Activated naive CD8-positive, alpha-beta T cell treated with anti-CD3 and anti-CD28 coated beads for 36 hours (primary cell): Measurements from ENCODE around the gene CACNA2D4. TPM values are rescaled to one million over a fixed set of nuclear protein-coding genes. Genes with fewer than 3 reads are reported as not detected.

ENCODE experiments used
- DNase-seq: peaks from one replicate; pipeline ENCODE4 v3.0.0; 2021
- H3K27ac Mint-ChIP-seq: one replicate; pipeline ENCODE4 v1.8.0; 2022; ENCODE audit warnings: mild to moderate bottlenecking, moderate library complexity, mixed read lengths
- H3K27me3 Mint-ChIP-seq: one replicate; pipeline ENCODE4 v1.8.0; 2022; ENCODE audit warnings: mild to moderate bottlenecking, mixed read lengths
- H3K36me3 Mint-ChIP-seq: one replicate; pipeline ENCODE4 v1.8.0; 2021; ENCODE audit warnings: mild to moderate bottlenecking, mixed read lengths
- H3K4me1 Mint-ChIP-seq: one replicate; pipeline ENCODE4 v1.8.0; 2021; ENCODE audit warnings: mixed read lengths
- H3K4me3 Mint-ChIP-seq: one replicate; pipeline ENCODE4 v1.8.0; 2022; ENCODE audit warnings: mild to moderate bottlenecking, moderate library complexity, mixed read lengths
- H3K9me3 Mint-ChIP-seq: one replicate; pipeline ENCODE4 v1.8.0; 2022; ENCODE audit warnings: mixed read lengths
- total RNA-seq, 2 experiments: library from RNA; stranded (reverse); gene quantifications; one replicate each; pipeline ENCODE4 v1.2.3, GENCODE V29; 2021

The CACNA2D4 gene
- total RNA-seq, 2 experiments from 2014 or later, result 3.8 to 4.0 TPM

DNA sequence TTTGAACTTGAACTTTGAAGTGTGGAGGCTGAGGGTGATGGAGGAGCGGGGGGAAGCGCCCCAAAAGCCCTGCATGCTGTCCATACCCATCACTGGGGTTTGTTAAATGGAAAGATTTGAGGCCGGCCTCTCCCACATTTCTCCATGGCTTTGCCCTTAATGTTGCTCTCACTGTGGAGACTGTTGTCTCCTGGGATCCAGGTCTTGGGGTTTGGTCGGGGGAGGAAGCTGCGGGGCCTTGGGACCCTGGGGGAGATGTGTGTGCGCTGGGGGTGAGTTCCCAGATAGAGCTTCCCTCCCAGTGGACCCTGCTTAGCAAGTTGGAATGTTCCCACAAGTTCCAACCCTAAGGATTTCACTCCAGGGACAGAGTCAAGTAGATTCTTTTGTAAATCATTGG is 126.0 kb downstream of the CACNA2D4 start:
- H3K4me3 Mint-ChIP-seq, result no peak overlapping the region
- DNase-seq, result no peak
- H3K36me3 Mint-ChIP-seq, result peaks cover 2% of the 10 kb centered on the region
- peaks cover 25% of the 10 kb centered on the region for H3K4me1 Mint-ChIP-seq
- no peak overlapping the region for H3K27ac Mint-ChIP-seq
- H3K27me3 Mint-ChIP-seq, result no peaks in the 10 kb centered on the region
- no peaks in the 10 kb centered on the region for H3K9me3 Mint-ChIP-seq

DNA sequence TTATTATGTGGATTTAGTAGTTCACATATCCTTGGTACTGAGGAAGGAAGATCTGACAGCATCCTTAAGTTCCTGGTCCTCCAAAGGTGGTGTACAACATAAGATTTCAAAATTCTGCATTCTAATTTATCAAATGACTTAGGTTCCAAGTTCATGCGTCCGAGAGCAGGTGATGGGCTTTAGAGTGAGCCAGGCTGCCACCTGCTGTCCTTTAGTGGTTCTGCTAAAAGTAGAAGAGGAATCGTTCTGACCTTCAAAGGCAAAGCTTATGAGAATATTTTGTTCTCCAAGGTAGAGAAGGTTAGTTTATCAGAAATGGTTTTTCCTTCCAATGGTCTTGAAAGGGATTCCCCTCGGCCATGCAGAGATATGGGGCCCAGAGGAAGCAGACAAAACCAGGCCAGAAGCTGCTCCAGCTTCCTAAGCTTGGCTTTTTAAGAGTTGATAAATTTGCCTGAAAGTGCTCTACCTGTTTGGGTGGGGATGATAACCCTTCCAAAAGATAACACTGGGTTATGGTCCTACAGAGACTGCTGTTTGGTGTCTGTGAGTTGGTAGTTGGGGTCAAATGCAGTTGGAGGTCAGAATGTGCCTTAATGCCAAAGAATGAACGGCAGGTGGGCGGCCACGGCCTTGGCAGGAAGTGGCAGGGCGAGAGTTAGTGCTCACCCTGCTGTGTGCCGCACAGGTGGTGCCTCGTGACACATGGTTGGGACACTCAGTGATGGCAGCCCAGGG is 127.2 kb downstream of the CACNA2D4 start:
- Mint-ChIP-seq H3K4me3 (no peak overlapping the region), H3K27me3 (no peaks in the 10 kb centered on the region), H3K36me3 (peaks cover 2% of the 10 kb centered on the region), H3K27ac (peak overlapping the region; percentile 72), H3K9me3 (no peaks in the 10 kb centered on the region), H3K4me1 (peaks cover 25% of the 10 kb centered on the region)
- DNase-seq, result peak; percentile 54

DNA sequence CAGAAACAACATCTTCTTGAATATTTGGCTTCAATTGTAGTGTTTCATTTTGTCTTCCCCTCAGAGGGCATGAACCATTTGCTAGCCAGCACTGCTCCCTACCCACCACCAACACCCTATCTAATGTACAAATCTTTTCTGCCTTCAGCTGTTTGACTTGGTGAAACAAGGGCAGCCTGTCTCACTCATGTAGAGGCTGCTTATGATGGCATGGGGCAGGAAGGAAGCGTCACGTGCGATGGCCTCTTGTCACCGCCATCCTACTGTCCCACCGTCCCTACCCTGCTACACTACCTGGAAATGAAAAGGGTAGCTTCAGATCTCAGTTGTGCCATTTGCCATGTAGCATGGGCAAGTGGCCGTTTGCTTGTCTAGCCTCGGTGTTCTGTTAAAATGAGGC is 128.0 kb downstream of the CACNA2D4 start:
- H3K36me3 Mint-ChIP-seq, result peaks cover 2% of the 10 kb centered on the region
- DNase-seq, result no peak
- peaks cover 20% of the 10 kb centered on the region for H3K4me1 Mint-ChIP-seq
- H3K27me3 Mint-ChIP-seq, result no peaks in the 10 kb centered on the region
- H3K27ac Mint-ChIP-seq, result no peak overlapping the region
- H3K4me3 Mint-ChIP-seq, result no peak overlapping the region
- H3K9me3 Mint-ChIP-seq, result no peaks in the 10 kb centered on the region

DNA sequence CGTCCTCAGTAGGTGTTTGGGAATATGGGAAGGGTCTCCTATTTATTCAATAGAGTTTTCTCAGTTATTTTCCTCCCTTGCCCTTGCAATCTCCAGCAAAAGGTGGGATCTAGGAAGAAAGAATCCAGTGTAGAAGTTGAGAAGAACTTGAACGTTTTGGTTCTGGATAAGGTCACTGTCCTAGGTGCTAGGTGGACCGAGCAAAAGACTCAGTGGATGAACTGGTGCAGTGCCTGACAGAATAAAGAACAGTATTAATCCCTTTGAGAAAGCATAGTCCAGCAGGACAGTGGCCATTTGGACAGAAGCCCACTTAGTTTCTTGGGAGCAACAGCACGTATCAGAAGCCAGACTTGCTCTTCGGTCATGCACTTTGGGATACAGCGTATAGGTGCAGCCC is 130.7 kb downstream of the CACNA2D4 start:
- peaks cover 20% of the 10 kb centered on the region for H3K4me1 Mint-ChIP-seq
- no peak overlapping the region for H3K27ac Mint-ChIP-seq
- H3K27me3 Mint-ChIP-seq, result no peaks in the 10 kb centered on the region
- no peak overlapping the region for H3K4me3 Mint-ChIP-seq
- no peaks in the 10 kb centered on the region for H3K9me3 Mint-ChIP-seq
- DNase-seq, result no peak
- peaks cover 10% of the 10 kb centered on the region for H3K36me3 Mint-ChIP-seq

DNA sequence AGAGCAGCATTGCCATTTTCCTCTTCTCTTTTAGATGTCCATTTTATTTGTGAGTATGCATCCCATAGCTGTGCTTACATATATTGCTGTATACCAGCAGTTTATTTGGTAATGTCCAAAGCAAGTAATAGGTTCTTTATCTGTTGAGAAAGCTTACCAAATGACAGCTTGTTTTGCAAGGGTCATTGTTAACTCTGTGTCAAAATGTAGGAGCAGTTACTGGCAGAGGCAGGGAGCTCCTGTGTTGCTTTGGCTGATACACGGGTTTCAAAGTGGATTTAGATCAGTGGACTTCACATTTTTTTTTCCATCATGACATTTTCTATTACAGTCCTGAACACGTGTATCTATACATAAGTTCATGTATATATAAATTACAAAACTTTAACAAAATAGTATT is 136.2 kb downstream of the CACNA2D4 start:
- Mint-ChIP-seq H3K27me3 (no peaks in the 10 kb centered on the region), H3K4me3 (no peak overlapping the region), H3K9me3 (no peaks in the 10 kb centered on the region), H3K4me1 (no peaks in the 10 kb centered on the region), H3K36me3 (peaks cover 14% of the 10 kb centered on the region), H3K27ac (no peak overlapping the region)
- DNase-seq, result no peak

DNA sequence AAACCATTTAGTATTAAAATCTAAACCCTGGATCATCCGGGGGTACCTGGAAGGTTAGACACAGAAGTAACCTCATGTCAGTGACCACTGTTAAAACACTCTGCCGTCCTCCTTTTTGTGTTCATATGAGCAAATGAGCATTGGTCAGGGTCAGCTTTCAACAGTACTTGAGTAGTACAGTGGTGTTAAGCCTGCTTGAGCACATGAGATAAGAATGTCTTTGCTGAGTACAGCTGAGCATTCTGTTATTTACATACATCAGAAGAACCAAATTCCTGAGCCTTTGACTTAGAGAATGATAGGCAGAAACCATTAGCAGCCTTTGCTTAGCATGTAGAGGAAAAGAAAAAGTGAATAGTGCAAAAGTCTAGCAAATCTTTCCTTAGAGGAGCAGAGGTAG is 136.7 kb downstream of the CACNA2D4 start:
- Mint-ChIP-seq H3K4me1 (no peaks in the 10 kb centered on the region), H3K4me3 (no peak overlapping the region), H3K36me3 (peaks cover 14% of the 10 kb centered on the region), H3K27ac (no peak overlapping the region), H3K27me3 (no peaks in the 10 kb centered on the region), H3K9me3 (no peaks in the 10 kb centered on the region)
- DNase-seq, result no peak

DNA sequence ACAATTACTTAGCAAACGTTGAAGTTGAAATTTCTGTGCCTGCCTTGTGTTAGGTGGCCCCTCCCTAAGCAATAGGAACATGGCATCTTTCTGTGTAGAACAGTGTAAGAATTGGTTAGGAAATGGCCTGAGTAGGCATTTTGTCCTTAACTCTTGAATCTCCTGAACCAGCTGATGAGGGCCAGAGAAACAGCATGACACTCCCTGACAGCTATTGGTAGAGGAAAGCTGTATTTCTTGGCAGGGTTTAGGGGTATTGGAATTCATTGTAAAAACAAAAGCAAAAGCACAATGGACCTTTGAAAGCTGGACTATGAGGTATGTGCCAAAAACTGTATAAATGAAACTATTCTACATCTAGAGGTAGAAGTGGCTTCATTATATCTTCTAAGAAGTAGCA is 138.7 kb downstream of the CACNA2D4 start:
- Mint-ChIP-seq H3K4me3 (no peak overlapping the region), H3K9me3 (no peaks in the 10 kb centered on the region), H3K4me1 (peaks cover 8% of the 10 kb centered on the region), H3K36me3 (peaks cover 14% of the 10 kb centered on the region), H3K27ac (no peak overlapping the region), H3K27me3 (no peaks in the 10 kb centered on the region)
- no peak for DNase-seq

DNA sequence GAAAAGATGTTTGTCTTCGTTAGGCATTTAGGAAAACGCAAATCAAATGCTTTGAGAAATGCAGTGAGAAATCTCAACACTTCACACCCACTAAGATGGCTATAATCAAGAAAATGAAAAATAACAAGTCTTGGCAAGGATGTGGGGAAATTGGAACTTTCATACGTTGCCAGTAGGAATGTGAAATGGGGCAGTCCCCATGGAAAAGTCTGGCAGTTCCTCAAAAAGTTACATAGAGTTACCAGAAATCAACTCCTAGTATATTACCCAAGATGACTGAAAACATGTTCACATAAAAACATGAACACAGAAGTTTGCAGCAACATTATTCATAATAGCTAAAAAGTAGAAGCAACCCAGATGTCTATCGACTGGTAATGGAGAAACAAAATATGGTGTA is 139.5 kb downstream of the CACNA2D4 start:
- Mint-ChIP-seq H3K4me1 (peaks cover 9% of the 10 kb centered on the region), H3K4me3 (no peak overlapping the region), H3K36me3 (peaks cover 9% of the 10 kb centered on the region), H3K27ac (no peak overlapping the region), H3K27me3 (no peaks in the 10 kb centered on the region), H3K9me3 (no peaks in the 10 kb centered on the region)
- no peak for DNase-seq

DNA sequence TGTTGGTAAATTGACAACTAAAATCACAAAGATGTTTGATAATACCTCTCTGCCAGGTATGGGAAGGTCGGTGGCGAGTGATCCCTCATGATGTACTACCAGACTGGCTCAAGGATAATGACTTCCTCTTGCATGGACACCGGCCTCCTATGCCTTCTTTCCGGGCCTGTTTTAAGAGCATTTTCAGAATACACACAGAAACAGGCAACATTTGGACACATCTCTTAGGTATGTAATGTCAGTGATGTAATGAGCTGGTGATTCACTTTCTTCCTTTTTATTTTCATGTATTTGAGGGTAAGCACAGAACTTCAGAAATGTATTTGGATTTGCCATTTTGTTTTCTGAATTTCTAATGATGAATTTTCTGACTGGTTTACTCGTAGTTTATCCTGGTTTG is 140.7 kb downstream of the CACNA2D4 start:
- Mint-ChIP-seq H3K27ac (no peak overlapping the region), H3K9me3 (no peaks in the 10 kb centered on the region), H3K27me3 (no peaks in the 10 kb centered on the region), H3K4me1 (peaks cover 12% of the 10 kb centered on the region), H3K36me3 (peaks cover 10% of the 10 kb centered on the region), H3K4me3 (no peak overlapping the region)
- no peak for DNase-seq

DNA sequence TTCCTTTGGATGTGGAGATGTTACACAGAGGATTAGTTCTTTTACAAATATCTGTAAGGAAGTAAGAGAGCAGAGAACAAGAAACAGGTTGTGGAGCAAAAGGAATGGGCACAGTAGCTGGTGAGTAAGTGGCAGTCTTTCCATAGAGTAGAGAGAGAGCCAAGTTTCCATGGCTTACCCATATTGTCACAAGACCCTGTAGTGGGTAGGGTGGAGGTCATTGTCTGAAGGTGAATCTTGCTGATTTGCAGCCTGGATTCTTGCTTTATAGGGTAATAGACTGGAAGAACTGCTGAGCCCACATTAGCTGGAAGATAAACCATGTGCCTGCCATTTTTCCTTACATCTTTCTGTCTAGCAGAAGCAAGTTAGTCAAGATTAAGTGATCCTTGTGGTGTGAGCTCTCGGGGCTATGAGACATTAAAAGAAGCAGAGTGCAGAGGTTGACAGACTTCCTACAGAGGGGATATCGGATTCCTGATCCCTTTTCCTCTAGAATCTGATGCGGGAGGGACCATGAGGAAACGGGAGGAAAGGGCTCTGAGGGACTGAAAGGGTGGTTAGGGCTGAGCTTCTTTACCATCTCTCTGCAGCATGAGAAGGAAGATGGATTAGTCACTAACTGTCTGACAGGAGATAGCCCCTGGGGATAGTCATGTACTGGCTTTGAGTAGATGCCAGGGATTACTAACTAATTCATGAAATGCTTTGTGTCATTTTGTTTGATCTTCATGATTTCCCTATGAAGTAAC is 142.1 kb downstream of the CACNA2D4 start:
- Mint-ChIP-seq H3K27me3 (no peaks in the 10 kb centered on the region), H3K27ac (no peak overlapping the region)

DNA sequence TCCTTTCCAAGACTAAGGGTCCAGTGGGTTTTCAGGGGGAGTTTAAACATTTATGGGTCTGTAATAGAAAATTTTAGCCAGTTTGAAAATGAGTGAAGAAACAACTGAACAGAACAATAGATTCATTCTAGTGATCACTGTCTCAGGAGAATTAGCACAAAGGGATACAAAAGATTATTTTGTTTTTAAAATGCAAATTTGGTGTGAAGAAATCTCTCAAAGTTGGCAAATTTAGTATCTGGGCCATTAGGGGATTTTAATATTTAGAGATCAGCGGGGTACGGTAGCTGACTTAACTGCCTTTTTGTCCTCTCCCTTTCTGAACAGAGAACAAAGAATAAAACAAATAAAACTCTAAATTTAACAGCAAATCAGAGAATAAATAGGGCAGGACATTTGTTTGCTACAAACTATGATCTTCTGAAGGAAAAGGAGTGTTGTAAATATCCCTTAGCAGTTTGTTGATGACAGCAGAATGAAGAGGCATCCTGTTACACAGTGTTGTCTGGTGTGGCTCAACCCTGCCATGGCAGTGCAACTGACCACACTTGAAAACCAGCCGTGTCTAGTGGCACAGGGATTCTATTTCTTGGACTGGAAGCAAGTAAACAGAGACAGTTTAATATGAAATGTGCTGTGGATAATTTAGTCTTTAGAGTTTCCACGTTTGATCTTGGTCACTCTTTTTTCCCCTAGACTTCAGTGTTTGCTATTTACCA is 144.4 kb downstream of the CACNA2D4 start:
- peaks cover 21% of the 10 kb centered on the region for H3K4me1 Mint-ChIP-seq

More for the DNA sequence above, 142.1 kb downstream of the CACNA2D4 start:
- Mint-ChIP-seq H3K36me3 (peaks cover 12% of the 10 kb centered on the region), H3K4me3 (no peak overlapping the region), H3K4me1 (peaks cover 20% of the 10 kb centered on the region), H3K9me3 (no peaks in the 10 kb centered on the region)
- no peak for DNase-seq

DNA sequence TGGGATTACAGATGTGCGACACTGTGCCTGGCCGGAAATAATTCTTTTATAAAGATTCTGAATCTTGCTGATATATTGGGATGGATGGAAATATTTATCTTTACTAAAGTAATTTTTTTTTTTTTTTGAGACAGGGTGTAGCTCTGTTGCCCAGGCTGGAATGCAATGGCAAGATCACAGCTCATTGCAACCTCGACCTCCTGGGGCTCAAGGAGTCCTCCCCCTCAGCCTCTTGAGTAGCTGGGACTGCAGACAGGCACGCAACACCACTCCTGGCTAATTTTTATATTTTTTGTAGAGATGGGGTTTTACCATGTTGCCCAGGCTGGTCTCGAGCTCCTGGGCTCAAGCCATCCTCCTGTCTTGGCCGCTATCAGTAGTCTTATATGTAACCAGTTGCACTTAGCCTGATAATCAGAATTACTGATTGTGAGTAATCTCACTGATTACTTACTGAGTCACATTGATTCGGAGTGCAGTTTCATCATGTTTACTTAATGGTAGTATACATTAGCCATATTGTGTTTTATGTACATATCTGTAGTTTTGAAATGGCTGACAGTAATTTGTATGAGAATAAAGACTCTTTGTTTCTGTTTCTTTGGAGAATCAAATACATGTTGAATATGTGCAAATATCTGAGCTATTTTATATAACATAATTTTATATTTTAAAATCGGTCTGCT is 148.5 kb downstream of the CACNA2D4 start:
- no peak for DNase-seq
- Mint-ChIP-seq H3K4me1 (peaks cover 18% of the 10 kb centered on the region), H3K27ac (no peak overlapping the region), H3K9me3 (no peaks in the 10 kb centered on the region), H3K36me3 (peaks cover 6% of the 10 kb centered on the region), H3K27me3 (no peaks in the 10 kb centered on the region), H3K4me3 (no peak overlapping the region)

More for the DNA sequence above, 144.4 kb downstream of the CACNA2D4 start:
- Mint-ChIP-seq H3K27me3 (no peaks in the 10 kb centered on the region), H3K4me3 (no peak overlapping the region), H3K36me3 (peaks cover 10% of the 10 kb centered on the region), H3K9me3 (no peaks in the 10 kb centered on the region), H3K27ac (no peak overlapping the region)
- no peak for DNase-seq

DNA sequence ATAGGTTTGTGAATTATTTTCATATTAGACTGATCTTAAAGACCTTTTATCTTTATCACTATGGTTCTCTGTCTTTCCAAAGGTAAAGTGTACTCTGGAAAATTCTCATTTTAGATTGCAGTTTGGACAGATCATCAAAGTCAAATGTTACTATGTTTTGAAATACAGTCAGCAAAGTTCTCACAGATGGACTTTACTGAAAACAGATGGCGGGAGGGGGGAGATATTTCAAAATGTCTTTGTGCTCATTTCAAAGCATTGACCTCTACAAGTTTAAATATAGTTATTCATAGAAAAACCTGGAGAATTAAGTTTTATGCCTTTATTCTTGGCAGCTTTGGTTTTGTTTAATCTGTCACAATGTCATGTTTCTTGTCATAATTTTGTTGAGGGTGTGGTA is 149.8 kb downstream of the CACNA2D4 start:
- H3K4me1 Mint-ChIP-seq, result peaks cover 17% of the 10 kb centered on the region
- H3K27ac Mint-ChIP-seq, result no peak overlapping the region
- DNase-seq, result no peak
- peaks cover 6% of the 10 kb centered on the region for H3K36me3 Mint-ChIP-seq
- H3K9me3 Mint-ChIP-seq, result no peaks in the 10 kb centered on the region
- H3K4me3 Mint-ChIP-seq, result no peak overlapping the region
- H3K27me3 Mint-ChIP-seq, result no peaks in the 10 kb centered on the region

DNA sequence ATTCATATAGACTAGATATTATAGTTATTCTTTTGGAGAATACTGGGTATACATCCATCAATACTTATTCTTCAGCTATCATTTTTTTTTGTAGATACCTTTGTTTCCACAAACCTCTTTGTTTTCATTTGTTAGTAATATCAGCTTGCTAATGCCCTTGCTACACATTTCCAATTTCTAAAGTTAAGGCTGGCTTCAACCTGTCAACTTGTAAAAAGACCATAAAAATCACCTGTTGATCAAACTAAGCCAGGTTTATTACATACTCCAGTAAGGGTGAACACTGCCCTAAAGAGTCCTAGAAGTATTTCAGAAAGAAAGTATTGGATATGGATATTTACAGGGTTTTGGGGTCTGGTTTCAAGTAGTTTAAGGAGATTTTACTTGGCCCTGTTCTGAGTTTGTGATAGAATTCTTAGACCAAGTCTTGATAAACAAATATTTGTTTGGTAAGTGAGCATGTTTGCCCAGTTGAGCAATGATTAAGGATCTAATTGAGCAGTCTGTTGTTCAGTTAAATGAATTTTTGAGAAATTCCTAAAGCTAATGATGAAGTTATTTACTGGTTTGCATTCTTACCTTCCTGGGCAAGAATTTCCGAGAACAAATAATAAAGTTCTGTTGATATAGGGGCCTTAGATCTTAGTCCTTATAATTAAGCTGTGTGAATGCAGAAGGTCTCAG is 150.9 kb downstream of the CACNA2D4 start:
- Mint-ChIP-seq H3K4me3 (no peak overlapping the region), H3K36me3 (peaks cover 3% of the 10 kb centered on the region), H3K27me3 (no peaks in the 10 kb centered on the region), H3K27ac (no peak overlapping the region), H3K9me3 (no peaks in the 10 kb centered on the region), H3K4me1 (peaks cover 15% of the 10 kb centered on the region)
- no peak for DNase-seq
